GM12878 (cell line): ENCODE data around the gene FFAR1. TPM values are rescaled to one million over a fixed set of nuclear protein-coding genes. Genes with fewer than 3 reads are reported as not detected.

Experiments
- ATAC-seq: fragments of 200-7000 bp; cut with Tn5 transposase; 3 replicates; pipeline ENCODE4 v1.9.1; 2020; ENCODE audit warnings: mild to moderate bottlenecking, moderate library complexity
- BruUV-seq: library from RNA; stranded (reverse); fragments of 400-500 nt; replicated peaks from 2 replicates; lab custom pipeline; 2021; lab: Mats Ljungman, UMichigan
- CTCF ChIA-PET: fragments of 300-600 bp; sonication (Branson Sonifier 250); formaldehyde crosslinking; extraction: SDS; loops from one replicate; lab custom pipeline; 2021; ENCODE audit warnings: inconsistent platforms; lab: Yijun Ruan, JAX
- POLR2A ChIA-PET: fragments of 350-600 bp; formaldehyde crosslinking; extraction: SDS; loops from one replicate; lab custom pipeline; 2021; ENCODE audit warnings: inconsistent platforms; lab: Charles Lee
- RAD21 ChIA-PET: fragments of 300-600 bp; sonication (Branson Sonifier 250); formaldehyde crosslinking; loops from one replicate; lab custom pipeline; 2023; ENCODE audit warnings: antibody characterized with exemption; ENCODE audit not compliant: unreplicated experiment; lab: Charles Lee
- SMC1A ChIA-PET: fragments of 300-600 bp; sonication (Branson Sonifier 250); formaldehyde crosslinking; loops from one replicate; lab custom pipeline; 2023; ENCODE audit not compliant: unreplicated experiment, uncharacterized antibody; lab: Charles Lee
- DNase-seq: peaks from one replicate; pipeline ENCODE4 v3.0.0-alpha.2; 2011; ENCODE audit warnings: low read depth, low spot score
- FAIRE-seq: peaks from 3 replicates; lab custom pipeline; 2011; peaks lifted over from hg19 to GRCh38; lab: Jason Lieb, UNC
- H2AFZ ChIP-seq: 2 replicates; pipeline ENCODE4 v1.6.0; 2011; ENCODE audit warnings: low read depth, low read length, control low read depth; ENCODE audit not compliant: control insufficient read depth
- H3K27ac ChIP-seq: 2 replicates; pipeline ENCODE4 v1.5.1; 2011; ENCODE audit warnings: control low read depth; ENCODE audit not compliant: control insufficient read depth, insufficient read depth
- H3K27me3 ChIP-seq, 2 experiments: replicated peaks in 1 of 2; 2 replicates each; pipeline versions ENCODE4 v1.6.0 to v1.6.1; 2011; ENCODE audit warnings: low read length in 1 of 2; ENCODE audit not compliant: control insufficient read depth in 2 of 2, insufficient read depth in 2 of 2
- H3K36me3 ChIP-seq, 2 experiments: 2 replicates each; pipeline ENCODE4 v1.5.1; 2011; ENCODE audit warnings: low read length in 1 of 2; ENCODE audit not compliant: control insufficient read depth in 2 of 2, insufficient read depth in 2 of 2
- H3K4me1 ChIP-seq: 2 replicates; pipeline ENCODE4 v1.6.1; 2011; ENCODE audit warnings: mild to moderate bottlenecking, low read length, moderate library complexity, mixed read lengths; ENCODE audit not compliant: control insufficient read depth, insufficient read depth
- H3K4me2 ChIP-seq: 2 replicates; pipeline ENCODE4 v1.6.0; 2011; ENCODE audit warnings: control low read depth; ENCODE audit not compliant: control insufficient read depth, insufficient read depth
- H3K4me3 ChIP-seq: fragments of 200-600 bp; sonication (generic); 2 replicates; pipeline ENCODE4 v1.5.1; 2016
- H3K79me2 ChIP-seq: 2 replicates; pipeline ENCODE4 v1.6.0; 2011; ENCODE audit warnings: low read length; ENCODE audit not compliant: control insufficient read depth, insufficient read depth
- H3K9ac ChIP-seq: 2 replicates; pipeline ENCODE4 v1.8.0; 2011; ENCODE audit warnings: low read length, control low read depth, mixed read lengths; ENCODE audit not compliant: control insufficient read depth, insufficient read depth
- H3K9me3 ChIP-seq: replicated peaks from 3 replicates; pipeline ENCODE4 v1.5.1; 2011; ENCODE audit warnings: mild to moderate bottlenecking, low read length; ENCODE audit not compliant: control insufficient read depth, insufficient read depth
- H4K20me1 ChIP-seq: 2 replicates; pipeline ENCODE4 v1.6.0; 2011; ENCODE audit not compliant: control insufficient read depth, insufficient read depth
- BMI1 ChIP-seq: fragments of 450-650 bp; IDR thresholded peaks from 2 replicates; pipeline ENCODE4 v1.6.1; 2016; ENCODE audit warnings: mild to moderate bottlenecking, moderate library complexity, borderline replicate concordance
- HDGF ChIP-seq: fragments of 450-650 bp; IDR thresholded peaks from 2 replicates; pipeline ENCODE4 v1.6.1; 2016; ENCODE audit warnings: antibody characterized with exemption
- IKZF1 ChIP-seq: fragments of 450-650 bp; conservative IDR thresholded peaks from 2 replicates; pipeline ENCODE4 v1.6.1; 2017; ENCODE audit warnings: antibody characterized with exemption, mild to moderate bottlenecking
- IKZF2 ChIP-seq, 2 experiments: fragments of 450-650 bp; IDR thresholded peaks; 2 replicates each; pipeline ENCODE4 v1.6.1; 2017; ENCODE audit warnings: mild to moderate bottlenecking in 2 of 2, moderate library complexity in 2 of 2
- NBN ChIP-seq: fragments of 450-650 bp; IDR thresholded peaks from 2 replicates; pipeline ENCODE4 v1.6.1; 2016
- PAX5 ChIP-seq: IDR thresholded peaks from 2 replicates; pipeline ENCODE4 v1.6.1; 2011; ENCODE audit warnings: low read depth, low read length, borderline replicate concordance
- POLR2A ChIP-seq: IDR thresholded peaks from 2 replicates; pipeline ENCODE4 v1.6.1; 2011; ENCODE audit warnings: low read depth, mild to moderate bottlenecking, low read length
- POLR2AphosphoS2 ChIP-seq: IDR thresholded peaks from 2 replicates; pipeline ENCODE4 v1.6.1; 2011; ENCODE audit warnings: low read depth, mild to moderate bottlenecking, low read length, improper control_type of control experiment, moderate library complexity
- RAD51 ChIP-seq: fragments of 450-650 bp; IDR thresholded peaks from 2 replicates; pipeline ENCODE4 v1.6.1; 2016; ENCODE audit warnings: moderate library complexity, mild to moderate bottlenecking, inconsistent platforms
- RUNX3 ChIP-seq: IDR thresholded peaks from 2 replicates; pipeline ENCODE4 v1.6.1; 2012; ENCODE audit warnings: low read length, inconsistent platforms
- SMAD5 ChIP-seq: IDR thresholded peaks from 2 replicates; pipeline ENCODE4 v1.6.1; 2016; ENCODE audit warnings: antibody characterized with exemption, low read depth
- SPI1 ChIP-seq: IDR thresholded peaks from 2 replicates; pipeline ENCODE4 v1.6.1; 2011; ENCODE audit warnings: low read depth, mild to moderate bottlenecking, low read length, moderate library complexity, borderline replicate concordance; ENCODE audit not compliant: insufficient read depth
- WGBS: methylation state at CpG from one replicate; pipeline ENCODE4 v1.1.6; 2016; ENCODE audit warnings: low lambda C conversion rate; ENCODE audit not compliant: insufficient replicate concordance, insufficient coverage; ENCODE audit errors: missing lambda C conversion rate; 5-methylcytosine and 5-hydroxymethylcytosine counted together
- in situ Hi-C: fragments of 300-500 bp; cut with MboI; formaldehyde crosslinking; loops from 9 replicates; pipeline ENCODE4 v1.14.3; 2018; ENCODE audit warnings: mixed read lengths
- intact Hi-C: fragments of 100-400 bp; cut with micrococcal nuclease; formaldehyde crosslinking; loops from one replicate; pipeline ENCODE4 v1.14.2; 2022; ENCODE audit not compliant: unreplicated experiment
- polyA plus RNA-seq, 11 experiments: library from polyadenylated mRNA; depleted of rRNA in 4 of 11; unstranded in 6 of 11; stranded (reverse) in 5 of 11; fragments of >200 nt; fragmentation: Nextera tagmentation in 4 of 11; fragmentation: Illumina TruSeq in 1 of 11; extraction: Ambion mirVana in 4 of 11; extraction: Trizol in 1 of 11; gene quantifications; 1 replicate in 1 of 11; 2 replicates in 10 of 11; pipeline versions ENCODE4 v1.2.1 to v1.2.3, GENCODE V29; 2011 to 2016; ENCODE audit warnings: inconsistent platforms in 2 of 11, missing spikeins in 2 of 11, low read depth in 1 of 11
- total RNA-seq, 4 experiments: library from RNA; depleted of rRNA in 3 of 4; stranded (reverse); fragments of >200 nt in 3 of 4; fragmentation: Illumina TruSeq in 1 of 4; extraction: Trizol in 1 of 4; gene quantifications; 2 replicates each; pipeline versions ENCODE4 v1.2.1 to v1.2.3, GENCODE V29; 2013 to 2021
- TF ChIP-seq, protein P1 (sequence below): fragments of 450-650 bp; IDR thresholded peaks from 2 replicates; pipeline ENCODE4 v1.6.1; 2017; ENCODE audit warnings: mild to moderate bottlenecking, moderate library complexity
- TF ChIP-seq, protein P2 (sequence below): fragments of 450-650 bp; IDR thresholded peaks from 2 replicates; pipeline ENCODE4 v1.6.1; 2017; ENCODE audit warnings: mild to moderate bottlenecking
- TF ChIP-seq, protein P3 (sequence below): fragments of 450-650 bp; IDR thresholded peaks from 2 replicates; pipeline ENCODE4 v1.6.1; 2016; ENCODE audit warnings: mild to moderate bottlenecking

Gene FFAR1
- total and polyA plus RNA-seq, 10 of the 15 experiments (the other 5 are each of a cell fraction or from before 2014, with no cell fraction given) = 0.05 to 0.62 (median 0.14) TPM; not detected in 2

DNA sequence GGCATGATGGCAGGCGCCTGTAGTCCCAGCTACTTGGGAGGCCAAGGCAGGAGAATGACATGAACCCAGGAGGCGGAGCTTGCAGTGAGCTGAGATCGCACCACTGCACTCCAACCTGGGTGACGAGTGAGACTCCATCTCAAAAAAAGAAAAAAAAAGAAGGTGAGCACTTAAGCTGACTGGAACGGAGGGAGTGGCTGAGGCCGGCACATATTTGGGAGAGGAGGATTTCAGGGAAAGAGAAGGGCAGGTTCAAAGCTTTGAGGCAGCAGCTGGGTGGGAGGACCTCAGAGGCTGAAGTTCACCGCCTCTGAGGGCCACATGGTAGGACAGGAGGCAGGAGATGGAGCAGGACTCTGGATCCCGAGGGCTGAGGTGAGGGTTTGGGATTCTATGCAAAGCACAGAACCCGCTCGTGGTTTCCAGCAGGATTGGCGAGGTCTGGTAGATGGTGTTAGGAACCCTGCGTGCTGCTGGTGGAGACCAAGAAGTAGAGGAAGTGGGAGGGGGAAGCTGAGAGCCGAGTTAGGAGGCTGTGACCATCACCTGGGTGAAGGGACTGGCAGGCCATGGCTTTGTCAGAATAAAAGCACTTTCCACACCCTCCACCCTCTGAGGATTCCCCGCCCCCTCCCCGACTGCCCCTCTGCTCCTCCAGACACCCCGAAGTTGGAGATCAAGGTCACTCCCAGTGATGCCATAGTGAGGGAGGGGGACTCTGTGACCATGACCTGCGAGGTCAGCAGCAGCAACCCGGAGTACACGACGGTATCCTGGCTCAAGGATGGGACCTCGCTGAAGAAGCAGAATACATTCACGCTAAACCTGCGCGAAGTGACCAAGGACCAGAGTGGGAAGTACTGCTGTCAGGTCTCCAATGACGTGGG, 10.4 kb upstream of the FFAR1 start:
- Histone ChIP-seq H3K4me1 (peaks cover 41% of the 10 kb centered on the region), H3K9me3 (no peaks in the 10 kb centered on the region), H3K27me3 (no peaks in the 10 kb centered on the region), H3K9ac (no peak overlapping the region), H3K79me2 (peaks cover 41% of the 10 kb centered on the region), H4K20me1 (no peaks in the 10 kb centered on the region), H3K4me3 (no peak overlapping the region), H2AFZ (no peak overlapping the region), H3K36me3 (peaks cover 28 to 30% of the 10 kb centered on the region in 2 experiments), H3K4me2 (peak overlapping the region; percentile 57; the same call in 1 of the 2 replicates), H3K27ac (no peak overlapping the region)
- in situ Hi-C loops = loop anchor here (10.0 kb wide), 1 partner anchor 567 kb away; the partner anchor contains the start of genes HCST, NFKBID and TYROBP
- ChIA-PET CTCF (no interaction called here), POLR2A (interaction anchor here (0.6 to 1.3 kb wide), 3 partner anchors 9 to 92 kb away, joined by 3 read pairs; no protein-coding TSS in a partner anchor), RAD21 (interaction anchor here (1.0 to 5.1 kb wide), 4 partner anchors 9 to 30 kb away, joined by 3 to 45 read pairs (median 4); no protein-coding TSS in a partner anchor), SMC1A (interaction anchor here (0.7 to 8.1 kb wide), 2 partner anchors 17 to 63 kb away, joined by 3 to 122 read pairs; no protein-coding TSS in a partner anchor)
- DNase-seq = no peak
- intact Hi-C loops = no loop called here
- no peak for FAIRE-seq
- no TSS peak for BruUV-seq
- 82% methylated on average over 25 of the region's 25 CpGs for WGBS
- no peak for ATAC-seq
- TF ChIP-seq IKZF1 (peak; percentile 30; the same call in 1 of the 2 replicates), IKZF2 (IDR thresholded peaks at IDR 0.05) (0 out of 4 replicates have a peak, but pooled peaks of 1 of the 2 experiments have one; percentile 15), PAX5 (no peak), HDGF (0 out of 2 replicates have a peak, but pooled peaks have one; percentile 43), RUNX3 (peak; percentile 19; the same call in 1 of the 2 replicates), SPI1 (peak; percentile 46; the same call in 1 of the 2 replicates), RAD51 (no peak), SMAD5 (0 out of 2 replicates have a peak, but pooled peaks have one; percentile 46), NBN (0 out of 2 replicates have a peak, but pooled peaks have one; percentile 19), POLR2A (peak; percentile 17; the same call in 1 of the 2 replicates), BMI1 (0 out of 2 replicates have a peak, but pooled peaks have one; percentile 26), POLR2AphosphoS2 (peak; percentile 24; the same call in 1 of the 2 replicates)
- TF ChIP-seq, protein P1, sequence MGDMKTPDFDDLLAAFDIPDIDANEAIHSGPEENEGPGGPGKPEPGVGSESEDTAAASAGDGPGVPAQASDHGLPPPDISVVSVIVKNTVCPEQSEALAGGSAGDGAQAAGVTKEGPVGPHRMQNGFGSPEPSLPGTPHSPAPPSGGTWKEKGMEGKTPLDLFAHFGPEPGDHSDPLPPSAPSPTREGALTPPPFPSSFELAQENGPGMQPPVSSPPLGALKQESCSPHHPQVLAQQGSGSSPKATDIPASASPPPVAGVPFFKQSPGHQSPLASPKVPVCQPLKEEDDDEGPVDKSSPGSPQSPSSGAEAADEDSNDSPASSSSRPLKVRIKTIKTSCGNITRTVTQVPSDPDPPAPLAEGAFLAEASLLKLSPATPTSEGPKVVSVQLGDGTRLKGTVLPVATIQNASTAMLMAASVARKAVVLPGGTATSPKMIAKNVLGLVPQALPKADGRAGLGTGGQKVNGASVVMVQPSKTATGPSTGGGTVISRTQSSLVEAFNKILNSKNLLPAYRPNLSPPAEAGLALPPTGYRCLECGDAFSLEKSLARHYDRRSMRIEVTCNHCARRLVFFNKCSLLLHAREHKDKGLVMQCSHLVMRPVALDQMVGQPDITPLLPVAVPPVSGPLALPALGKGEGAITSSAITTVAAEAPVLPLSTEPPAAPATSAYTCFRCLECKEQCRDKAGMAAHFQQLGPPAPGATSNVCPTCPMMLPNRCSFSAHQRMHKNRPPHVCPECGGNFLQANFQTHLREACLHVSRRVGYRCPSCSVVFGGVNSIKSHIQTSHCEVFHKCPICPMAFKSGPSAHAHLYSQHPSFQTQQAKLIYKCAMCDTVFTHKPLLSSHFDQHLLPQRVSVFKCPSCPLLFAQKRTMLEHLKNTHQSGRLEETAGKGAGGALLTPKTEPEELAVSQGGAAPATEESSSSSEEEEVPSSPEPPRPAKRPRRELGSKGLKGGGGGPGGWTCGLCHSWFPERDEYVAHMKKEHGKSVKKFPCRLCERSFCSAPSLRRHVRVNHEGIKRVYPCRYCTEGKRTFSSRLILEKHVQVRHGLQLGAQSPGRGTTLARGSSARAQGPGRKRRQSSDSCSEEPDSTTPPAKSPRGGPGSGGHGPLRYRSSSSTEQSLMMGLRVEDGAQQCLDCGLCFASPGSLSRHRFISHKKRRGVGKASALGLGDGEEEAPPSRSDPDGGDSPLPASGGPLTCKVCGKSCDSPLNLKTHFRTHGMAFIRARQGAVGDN = peak; percentile 30; the same call in 1 of the 2 replicates
- TF ChIP-seq, protein P2, sequence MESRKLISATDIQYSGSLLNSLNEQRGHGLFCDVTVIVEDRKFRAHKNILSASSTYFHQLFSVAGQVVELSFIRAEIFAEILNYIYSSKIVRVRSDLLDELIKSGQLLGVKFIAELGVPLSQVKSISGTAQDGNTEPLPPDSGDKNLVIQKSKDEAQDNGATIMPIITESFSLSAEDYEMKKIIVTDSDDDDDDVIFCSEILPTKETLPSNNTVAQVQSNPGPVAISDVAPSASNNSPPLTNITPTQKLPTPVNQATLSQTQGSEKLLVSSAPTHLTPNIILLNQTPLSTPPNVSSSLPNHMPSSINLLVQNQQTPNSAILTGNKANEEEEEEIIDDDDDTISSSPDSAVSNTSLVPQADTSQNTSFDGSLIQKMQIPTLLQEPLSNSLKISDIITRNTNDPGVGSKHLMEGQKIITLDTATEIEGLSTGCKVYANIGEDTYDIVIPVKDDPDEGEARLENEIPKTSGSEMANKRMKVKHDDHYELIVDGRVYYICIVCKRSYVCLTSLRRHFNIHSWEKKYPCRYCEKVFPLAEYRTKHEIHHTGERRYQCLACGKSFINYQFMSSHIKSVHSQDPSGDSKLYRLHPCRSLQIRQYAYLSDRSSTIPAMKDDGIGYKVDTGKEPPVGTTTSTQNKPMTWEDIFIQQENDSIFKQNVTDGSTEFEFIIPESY = no peak
- TF ChIP-seq, protein P3, sequence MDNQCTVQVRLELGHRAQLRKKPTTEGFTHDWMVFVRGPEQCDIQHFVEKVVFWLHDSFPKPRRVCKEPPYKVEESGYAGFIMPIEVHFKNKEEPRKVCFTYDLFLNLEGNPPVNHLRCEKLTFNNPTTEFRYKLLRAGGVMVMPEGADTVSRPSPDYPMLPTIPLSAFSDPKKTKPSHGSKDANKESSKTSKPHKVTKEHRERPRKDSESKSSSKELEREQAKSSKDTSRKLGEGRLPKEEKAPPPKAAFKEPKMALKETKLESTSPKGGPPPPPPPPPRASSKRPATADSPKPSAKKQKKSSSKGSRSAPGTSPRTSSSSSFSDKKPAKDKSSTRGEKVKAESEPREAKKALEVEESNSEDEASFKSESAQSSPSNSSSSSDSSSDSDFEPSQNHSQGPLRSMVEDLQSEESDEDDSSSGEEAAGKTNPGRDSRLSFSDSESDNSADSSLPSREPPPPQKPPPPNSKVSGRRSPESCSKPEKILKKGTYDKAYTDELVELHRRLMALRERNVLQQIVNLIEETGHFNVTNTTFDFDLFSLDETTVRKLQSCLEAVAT = 0 out of 2 replicates have a peak, but pooled peaks have one; percentile 16
